ENCODE data around the gene TRO.

DNA sequence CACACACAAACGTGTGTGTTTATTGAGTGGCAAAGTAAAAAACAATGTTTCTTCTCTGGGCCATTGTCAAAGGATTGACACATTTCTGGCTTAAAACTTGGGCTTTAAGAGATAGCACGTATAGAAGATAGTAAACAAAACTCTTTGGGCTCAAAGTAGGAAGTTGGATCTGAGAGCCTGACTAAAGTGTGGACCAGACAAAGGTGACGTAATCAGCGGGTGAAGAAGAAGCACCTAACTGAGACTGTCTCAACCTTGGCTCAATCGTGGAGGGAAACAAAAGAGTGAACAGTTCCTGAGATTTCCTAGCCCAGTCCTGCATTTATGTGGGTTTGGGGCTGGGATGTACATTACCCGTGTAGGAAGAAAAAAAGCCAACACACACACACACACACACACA, 59.7 kb downstream of the TRO start:
- TF ChIP-seq, protein P1, sequence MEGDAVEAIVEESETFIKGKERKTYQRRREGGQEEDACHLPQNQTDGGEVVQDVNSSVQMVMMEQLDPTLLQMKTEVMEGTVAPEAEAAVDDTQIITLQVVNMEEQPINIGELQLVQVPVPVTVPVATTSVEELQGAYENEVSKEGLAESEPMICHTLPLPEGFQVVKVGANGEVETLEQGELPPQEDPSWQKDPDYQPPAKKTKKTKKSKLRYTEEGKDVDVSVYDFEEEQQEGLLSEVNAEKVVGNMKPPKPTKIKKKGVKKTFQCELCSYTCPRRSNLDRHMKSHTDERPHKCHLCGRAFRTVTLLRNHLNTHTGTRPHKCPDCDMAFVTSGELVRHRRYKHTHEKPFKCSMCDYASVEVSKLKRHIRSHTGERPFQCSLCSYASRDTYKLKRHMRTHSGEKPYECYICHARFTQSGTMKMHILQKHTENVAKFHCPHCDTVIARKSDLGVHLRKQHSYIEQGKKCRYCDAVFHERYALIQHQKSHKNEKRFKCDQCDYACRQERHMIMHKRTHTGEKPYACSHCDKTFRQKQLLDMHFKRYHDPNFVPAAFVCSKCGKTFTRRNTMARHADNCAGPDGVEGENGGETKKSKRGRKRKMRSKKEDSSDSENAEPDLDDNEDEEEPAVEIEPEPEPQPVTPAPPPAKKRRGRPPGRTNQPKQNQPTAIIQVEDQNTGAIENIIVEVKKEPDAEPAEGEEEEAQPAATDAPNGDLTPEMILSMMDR (IDR thresholded peaks at IDR 0.05; ENCODE audit: low read length), result no peak
- TF ChIP-seq EZH2 (optimal IDR thresholded peaks at IDR 0.05; ENCODE audit: low read depth, low read length), result no peak
- no peak for TF ChIP-seq EZH2phosphoT487 (IDR thresholded peaks at IDR 0.05; ENCODE audit: low read length)

Measured in MM.1S (cell line).